B cell (primary cell): ENCODE data around the gene PLP2.

Experiments
- EZH2 ChIP-seq: IDR thresholded peaks from 2 replicates; pipeline ENCODE4 v1.6.1; 2012; ENCODE audit warnings: borderline replicate concordance, low read depth, mild to moderate bottlenecking, moderate library complexity, low read length; ENCODE audit not compliant: insufficient read depth, poor library complexity, severe bottlenecking
- TF ChIP-seq, protein P1 (sequence below): fragments of 200-600 bp; IDR thresholded peaks from one replicate; pipeline ENCODE4 v1.8.0; 2022; ENCODE audit warnings: antibody characterized with exemption, mild to moderate bottlenecking

DNA sequence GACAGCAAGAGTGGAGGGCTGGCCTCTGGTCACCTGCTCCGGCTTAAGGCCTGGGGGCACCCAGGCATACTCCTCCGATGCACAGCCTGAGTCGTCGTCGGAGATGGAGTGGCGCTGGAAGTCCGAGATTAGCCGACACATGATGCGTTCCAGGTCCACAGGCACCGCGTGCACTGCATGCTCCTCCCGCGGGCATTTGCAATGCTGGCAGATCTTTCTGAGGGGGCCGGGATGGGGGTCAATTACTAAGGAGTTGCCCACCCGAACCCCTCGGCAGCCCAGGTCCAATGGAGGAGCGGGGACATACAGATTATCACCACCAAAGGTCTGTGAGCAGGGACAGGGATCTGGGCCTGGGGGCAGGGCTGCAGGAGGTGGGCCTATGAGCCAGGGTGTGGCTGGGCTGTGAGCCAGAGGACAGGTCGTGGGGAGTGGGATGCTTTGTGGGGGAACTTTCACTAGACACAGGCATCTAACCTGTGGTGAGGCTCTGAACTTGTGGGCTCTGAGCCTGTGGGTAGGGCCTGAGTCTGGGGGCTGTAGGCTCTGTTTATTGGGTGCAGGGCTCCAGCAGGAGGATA lies 12.1 kb downstream of the PLP2 start:
- TF ChIP-seq, protein P1, sequence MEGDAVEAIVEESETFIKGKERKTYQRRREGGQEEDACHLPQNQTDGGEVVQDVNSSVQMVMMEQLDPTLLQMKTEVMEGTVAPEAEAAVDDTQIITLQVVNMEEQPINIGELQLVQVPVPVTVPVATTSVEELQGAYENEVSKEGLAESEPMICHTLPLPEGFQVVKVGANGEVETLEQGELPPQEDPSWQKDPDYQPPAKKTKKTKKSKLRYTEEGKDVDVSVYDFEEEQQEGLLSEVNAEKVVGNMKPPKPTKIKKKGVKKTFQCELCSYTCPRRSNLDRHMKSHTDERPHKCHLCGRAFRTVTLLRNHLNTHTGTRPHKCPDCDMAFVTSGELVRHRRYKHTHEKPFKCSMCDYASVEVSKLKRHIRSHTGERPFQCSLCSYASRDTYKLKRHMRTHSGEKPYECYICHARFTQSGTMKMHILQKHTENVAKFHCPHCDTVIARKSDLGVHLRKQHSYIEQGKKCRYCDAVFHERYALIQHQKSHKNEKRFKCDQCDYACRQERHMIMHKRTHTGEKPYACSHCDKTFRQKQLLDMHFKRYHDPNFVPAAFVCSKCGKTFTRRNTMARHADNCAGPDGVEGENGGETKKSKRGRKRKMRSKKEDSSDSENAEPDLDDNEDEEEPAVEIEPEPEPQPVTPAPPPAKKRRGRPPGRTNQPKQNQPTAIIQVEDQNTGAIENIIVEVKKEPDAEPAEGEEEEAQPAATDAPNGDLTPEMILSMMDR: no peak
- TF ChIP-seq EZH2: no peak
